ENCODE measurements around the gene SULT2B1. TPM values are rescaled to one million over a fixed set of nuclear protein-coding genes. Genes with fewer than 3 reads are reported as not detected.

SULT2B1 gene
- total RNA-seq, 1 experiment from 2014 or later, result 6.2 TPM

DNA sequence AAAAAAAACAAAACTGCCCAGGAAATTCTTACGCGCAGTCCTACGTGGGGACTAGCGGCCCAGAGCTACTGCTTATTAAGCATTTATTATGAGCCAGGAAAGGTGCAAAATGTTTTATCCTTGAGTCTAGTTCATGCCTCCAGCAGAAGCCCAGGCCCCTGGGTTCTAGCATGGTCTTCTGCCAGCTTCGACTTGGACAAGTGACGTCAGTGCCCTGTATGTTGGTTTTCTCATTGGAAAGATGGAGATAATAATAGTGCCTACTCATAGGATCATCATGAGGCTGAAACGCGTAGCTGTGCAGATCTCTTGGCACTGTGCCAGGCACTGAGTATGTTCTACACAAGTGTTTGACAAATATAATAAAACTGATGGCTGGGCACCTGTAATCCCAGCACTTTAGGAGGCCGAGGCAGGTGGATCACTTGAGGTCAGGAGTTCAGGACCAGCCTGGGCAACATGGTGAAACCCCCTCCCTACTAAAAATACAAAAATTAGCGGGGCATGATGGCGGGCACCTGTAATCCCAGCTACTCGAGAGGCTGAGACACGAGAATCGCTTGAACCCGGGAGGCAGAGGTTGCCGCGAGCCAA is 12.4 kb upstream of the SULT2B1 start:
- Histone ChIP-seq H3K36me3 (ENCODE audit: low read depth) (no peaks in the 10 kb centered on the region), H3K27me3 (ENCODE audit: insufficient read depth, low read depth) (no peaks in the 10 kb centered on the region), H3K9me2 (ENCODE audit: insufficient read depth) (no peaks in the 10 kb centered on the region), H3F3A (ENCODE audit: insufficient read depth, low read depth) (peaks cover 15% of the 10 kb centered on the region), H3K4me2 (no peak overlapping the region), H3K79me2 (ENCODE audit: low read depth) (no peaks in the 10 kb centered on the region), H4K20me1 (ENCODE audit: insufficient read depth) (no peaks in the 10 kb centered on the region), H3K4me1 (replicated peaks; ENCODE audit: insufficient read depth) (peaks cover 17% of the 10 kb centered on the region), H2AFZ (no peak overlapping the region), H3K9me3 (ENCODE audit: insufficient read depth, low read depth) (no peaks in the 10 kb centered on the region), H3K4me3 (no peak overlapping the region), H3K27ac (no peak overlapping the region)
- TF ChIP-seq, protein P1, sequence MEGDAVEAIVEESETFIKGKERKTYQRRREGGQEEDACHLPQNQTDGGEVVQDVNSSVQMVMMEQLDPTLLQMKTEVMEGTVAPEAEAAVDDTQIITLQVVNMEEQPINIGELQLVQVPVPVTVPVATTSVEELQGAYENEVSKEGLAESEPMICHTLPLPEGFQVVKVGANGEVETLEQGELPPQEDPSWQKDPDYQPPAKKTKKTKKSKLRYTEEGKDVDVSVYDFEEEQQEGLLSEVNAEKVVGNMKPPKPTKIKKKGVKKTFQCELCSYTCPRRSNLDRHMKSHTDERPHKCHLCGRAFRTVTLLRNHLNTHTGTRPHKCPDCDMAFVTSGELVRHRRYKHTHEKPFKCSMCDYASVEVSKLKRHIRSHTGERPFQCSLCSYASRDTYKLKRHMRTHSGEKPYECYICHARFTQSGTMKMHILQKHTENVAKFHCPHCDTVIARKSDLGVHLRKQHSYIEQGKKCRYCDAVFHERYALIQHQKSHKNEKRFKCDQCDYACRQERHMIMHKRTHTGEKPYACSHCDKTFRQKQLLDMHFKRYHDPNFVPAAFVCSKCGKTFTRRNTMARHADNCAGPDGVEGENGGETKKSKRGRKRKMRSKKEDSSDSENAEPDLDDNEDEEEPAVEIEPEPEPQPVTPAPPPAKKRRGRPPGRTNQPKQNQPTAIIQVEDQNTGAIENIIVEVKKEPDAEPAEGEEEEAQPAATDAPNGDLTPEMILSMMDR (conservative IDR thresholded peaks at IDR 0.05), result no peak
- TF ChIP-seq EZH2 (IDR thresholded peaks at IDR 0.05; ENCODE audit: low read depth), result no peak
- peak in 1 of 2 experiments; percentile 37 for DNase-seq
- ChIA-PET POLR2A (ENCODE audit: unreplicated experiment) (interaction anchor here (0.6 to 0.7 kb wide), 3 partner anchors 14 to 51 kb away, joined by 3 to 16 read pairs (median 4); no protein-coding TSS in a partner anchor), CTCF (no interaction called here)
- intact Hi-C loops (cut with micrococcal nuclease; ENCODE audit: unreplicated experiment), result no loop called here
- BruUV-seq (replicated peaks), result no TSS peak

DNA sequence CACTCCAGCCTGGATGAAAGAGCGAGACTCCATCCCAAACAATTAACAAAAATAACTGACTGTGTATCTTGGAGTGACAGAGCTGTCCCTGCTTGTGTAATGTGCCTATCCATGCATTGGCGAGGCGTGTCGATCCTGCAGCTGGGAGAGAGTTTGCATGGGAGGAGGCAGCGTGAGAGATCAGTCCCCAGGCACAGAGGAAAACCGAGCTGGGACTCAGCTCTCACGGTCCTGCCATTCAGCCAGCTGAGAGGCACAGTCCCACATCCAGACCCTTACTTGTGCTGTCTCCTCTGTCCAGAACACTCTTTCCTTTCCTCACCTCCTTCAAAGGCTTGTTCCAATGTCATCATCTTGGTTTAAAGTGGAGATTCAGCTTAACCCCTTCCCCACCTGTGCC is 11.9 kb upstream of the SULT2B1 start:
- CTCF ChIA-PET, result no interaction called here
- POLR2A ChIA-PET (ENCODE audit: unreplicated experiment), result interaction anchor here (0.7 kb wide), 1 partner anchor 31 kb away, joined by 3 read pairs; no protein-coding TSS in a partner anchor
- no peak overlapping the region for H3K4me3 ChIP-seq
- H3K27ac ChIP-seq, result no peak overlapping the region
- peaks cover 15% of the 10 kb centered on the region for H3F3A ChIP-seq (ENCODE audit: insufficient read depth, low read depth)
- no peaks in the 10 kb centered on the region for H3K79me2 ChIP-seq (ENCODE audit: low read depth)
- no peak for DNase-seq
- H4K20me1 ChIP-seq (ENCODE audit: insufficient read depth), result no peaks in the 10 kb centered on the region
- intact Hi-C loops (cut with micrococcal nuclease; ENCODE audit: unreplicated experiment), result no loop called here
- H3K9me3 ChIP-seq (ENCODE audit: insufficient read depth, low read depth), result no peaks in the 10 kb centered on the region
- H3K4me2 ChIP-seq, result no peak overlapping the region
- no peaks in the 10 kb centered on the region for H3K36me3 ChIP-seq (ENCODE audit: low read depth)
- no peaks in the 10 kb centered on the region for H3K27me3 ChIP-seq (ENCODE audit: insufficient read depth, low read depth)
- H2AFZ ChIP-seq, result no peak overlapping the region
- peaks cover 22% of the 10 kb centered on the region for H3K4me1 ChIP-seq (replicated peaks; ENCODE audit: insufficient read depth)
- H3K9me2 ChIP-seq (ENCODE audit: insufficient read depth), result no peaks in the 10 kb centered on the region
- BruUV-seq (replicated peaks), result no TSS peak
- TF ChIP-seq, protein P1 (conservative IDR thresholded peaks at IDR 0.05), result no peak
- no peak for TF ChIP-seq EZH2 (IDR thresholded peaks at IDR 0.05; ENCODE audit: low read depth)

DNA sequence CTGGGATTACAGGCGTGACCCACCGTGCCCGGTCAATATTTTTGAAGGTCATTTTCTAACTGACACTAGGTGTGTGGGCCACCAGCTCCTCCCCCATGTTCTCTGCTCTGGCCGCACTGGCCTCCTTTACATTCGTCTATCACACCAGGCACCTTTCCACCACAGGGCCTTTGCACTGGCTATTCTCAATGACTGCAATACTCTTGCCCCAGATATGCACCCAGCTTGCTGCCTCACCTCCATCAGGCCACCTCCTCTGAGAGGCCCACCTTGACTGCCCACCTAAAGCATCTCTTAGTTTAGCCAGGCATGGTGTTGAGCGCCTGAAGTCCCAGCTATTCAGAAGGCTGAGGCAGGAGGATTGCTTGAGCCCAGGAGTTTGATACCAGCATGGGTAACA is 10.2 kb upstream of the SULT2B1 start:
- H3K9me2 ChIP-seq (ENCODE audit: insufficient read depth), result no peaks in the 10 kb centered on the region
- no peak overlapping the region for H2AFZ ChIP-seq
- no peaks in the 10 kb centered on the region for H3K36me3 ChIP-seq (ENCODE audit: low read depth)
- H4K20me1 ChIP-seq (ENCODE audit: insufficient read depth), result no peaks in the 10 kb centered on the region
- POLR2A ChIA-PET (ENCODE audit: unreplicated experiment), result no interaction called here
- H3K4me1 ChIP-seq (replicated peaks; ENCODE audit: insufficient read depth), result peaks cover 24% of the 10 kb centered on the region
- intact Hi-C loops (cut with micrococcal nuclease; ENCODE audit: unreplicated experiment), result no loop called here
- DNase-seq, result no peak
- no TSS peak for BruUV-seq (replicated peaks)
- peaks cover 28% of the 10 kb centered on the region for H3F3A ChIP-seq (ENCODE audit: insufficient read depth, low read depth)
- no peak overlapping the region for H3K4me3 ChIP-seq
- no peaks in the 10 kb centered on the region for H3K79me2 ChIP-seq (ENCODE audit: low read depth)
- TF ChIP-seq, protein P1 (conservative IDR thresholded peaks at IDR 0.05), result no peak
- TF ChIP-seq EZH2 (IDR thresholded peaks at IDR 0.05; ENCODE audit: low read depth), result no peak
- H3K27ac ChIP-seq, result no peak overlapping the region
- no peaks in the 10 kb centered on the region for H3K9me3 ChIP-seq (ENCODE audit: insufficient read depth, low read depth)
- H3K4me2 ChIP-seq, result no peak overlapping the region
- no peaks in the 10 kb centered on the region for H3K27me3 ChIP-seq (ENCODE audit: insufficient read depth, low read depth)
- CTCF ChIA-PET, result interaction anchor here (0.7 kb wide), 1 partner anchor 34 kb away, joined by 7 read pairs; no protein-coding TSS in a partner anchor
